Esophagus mucosa (tissue), 1 donor: ENCODE data around the gene SDR42E1. TPM values are rescaled to one million over a fixed set of nuclear protein-coding genes. Genes with fewer than 3 reads are reported as not detected.
"Not testable (repeated sequence)": the region's sequence is repeated elsewhere in the genome, so short reads cannot be mapped to it uniquely, and the experiment has no call there.

Experiments used
- ATAC-seq: fragments of 200-7000 bp; cut with Tn5 transposase; one replicate; pipeline ENCODE4 v1.9.1; 2020
- total RNA-seq: library from RNA; stranded (reverse); gene quantifications from one replicate; pipeline ENCODE4 v1.2.4, GENCODE V29; 2023
- donor health status: DM: yes; HTN: yes; CAD: no.

Gene SDR42E1
- total RNA-seq, 1 donor from 2014 or later, result 14.5 TPM

GRCh38 chr16:81997738-81998137, 13.5 kb downstream of the SDR42E1 start:
- peak; percentile 27 for ATAC-seq

- ATAC-seq, result peak; percentile 79
Measured at GRCh38 chr16:81996664-81997509, 14.4 kb downstream of the SDR42E1 start.

DNA sequence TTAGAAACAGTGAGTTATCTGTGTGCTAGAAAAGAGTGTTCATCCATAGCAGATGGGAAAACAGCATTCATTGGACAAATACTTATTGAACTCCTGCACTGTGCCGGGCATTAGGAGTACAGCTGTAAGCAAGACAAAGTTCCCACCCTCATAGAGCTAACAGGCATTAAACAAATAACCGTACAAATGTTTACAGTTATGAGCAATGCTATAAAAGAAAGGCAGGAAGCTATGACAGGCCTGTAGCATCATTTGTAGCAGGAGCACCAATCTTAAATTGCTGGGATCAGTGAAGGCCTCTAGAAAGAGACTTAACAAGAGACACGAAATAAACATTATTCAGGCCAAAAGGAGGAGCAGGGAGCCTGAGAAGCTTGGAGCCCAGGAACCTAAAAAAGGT, 15.6 kb downstream of the SDR42E1 start:
- ATAC-seq, result no peak

DNA sequence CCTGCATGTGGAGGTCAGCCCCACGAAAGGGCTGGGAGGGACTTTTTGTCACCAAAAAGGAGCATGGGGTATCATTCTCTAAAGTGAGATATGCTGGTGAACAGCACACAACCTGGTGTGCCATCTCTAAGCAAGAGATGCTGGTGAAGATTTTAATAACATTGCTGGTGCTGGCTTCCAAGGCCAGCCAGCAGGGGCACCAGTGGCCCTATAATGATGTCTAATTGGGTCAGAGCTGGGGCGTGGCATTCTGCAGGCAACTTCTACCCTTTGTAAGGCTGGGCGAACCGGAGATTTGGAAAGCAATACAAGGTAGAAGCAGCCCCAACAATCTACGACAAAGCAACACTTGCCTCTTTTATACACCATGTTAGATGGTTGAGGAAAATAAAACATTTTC, 16.8 kb downstream of the SDR42E1 start:
- ATAC-seq, result peak; percentile 11

- ATAC-seq, result no peak
Measured at GRCh38 chr16:81992859-81993258, 18.4 kb downstream of the SDR42E1 start.

GRCh38 chr16:81987706-81988105, 23.6 kb downstream of the SDR42E1 start:
- peak; percentile 48 for ATAC-seq

DNA sequence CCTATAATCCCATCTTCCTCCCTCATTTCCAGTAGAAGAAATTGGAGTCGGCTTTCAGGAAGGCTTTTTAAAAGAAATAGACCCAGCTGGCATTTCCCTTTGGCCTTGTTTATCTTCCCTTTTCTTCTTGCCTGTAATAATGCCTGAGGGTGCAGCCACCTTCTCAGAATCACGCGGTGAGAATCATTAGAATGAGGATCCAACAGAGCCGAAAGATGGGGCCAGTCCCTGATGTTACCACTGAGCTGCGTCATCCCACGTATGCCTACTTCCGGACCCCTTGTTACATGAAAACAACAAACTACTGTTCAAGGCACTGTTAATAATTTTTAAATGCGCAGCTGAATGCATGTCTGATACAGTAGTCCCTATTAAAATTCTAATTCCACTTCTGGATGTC, 24.1 kb downstream of the SDR42E1 start:
- ATAC-seq, result no peak

DNA sequence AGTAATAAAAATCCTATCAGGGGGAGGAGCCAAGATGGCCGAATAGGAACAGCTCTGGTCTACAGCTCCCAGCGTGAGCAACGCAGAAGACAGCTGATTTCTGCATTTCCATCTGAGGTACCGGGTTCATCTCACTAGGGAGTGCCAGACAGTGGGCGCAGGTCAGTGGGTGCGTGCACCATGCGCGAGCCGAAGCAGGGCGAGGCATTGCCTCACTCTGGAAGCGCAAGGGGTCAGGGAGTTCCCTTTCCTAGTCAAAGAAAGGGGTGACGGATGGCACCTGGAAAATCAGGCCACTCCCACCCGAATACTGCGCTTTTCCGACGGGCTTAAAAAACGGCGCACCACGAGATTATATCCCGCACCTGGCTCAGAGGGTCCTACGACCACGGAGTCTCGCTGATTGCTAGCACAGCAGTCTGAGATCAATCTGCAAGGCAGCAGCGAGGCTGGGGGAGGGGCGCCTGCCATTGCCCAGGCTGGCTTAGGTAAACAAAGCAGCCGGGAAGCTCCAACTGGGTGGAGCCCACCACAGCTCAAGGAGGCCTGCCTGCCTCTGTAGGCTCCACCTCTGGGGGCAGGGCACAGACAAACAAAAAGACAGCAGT, 33.8 kb downstream of the SDR42E1 start:
- ATAC-seq, result not testable (repeated sequence)

DNA sequence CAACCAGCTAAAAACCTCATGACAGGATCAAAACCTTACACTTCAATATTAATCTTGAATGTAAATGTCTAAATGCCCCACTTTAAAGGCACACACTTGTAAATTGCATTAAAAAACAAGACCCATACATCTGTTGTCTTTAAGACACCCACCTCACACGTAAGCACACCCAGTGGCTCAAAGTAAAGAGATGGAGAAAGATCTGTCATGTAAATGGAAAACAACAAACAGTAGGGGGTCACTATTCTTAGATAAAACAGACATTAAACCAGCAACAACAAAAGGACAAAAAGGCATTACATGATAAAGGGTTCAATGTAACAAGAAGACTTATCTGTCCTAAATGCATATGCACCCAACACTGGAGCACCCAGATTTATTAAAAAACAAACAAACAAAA, 35.6 kb downstream of the SDR42E1 start:
- ATAC-seq, result no peak

- no peak for ATAC-seq
Measured at GRCh38 chr16:81973737-81974136, 37.5 kb downstream of the SDR42E1 start.

GRCh38 chr16:81971853-81972252, 39.4 kb downstream of the SDR42E1 start:
- no peak for ATAC-seq

DNA sequence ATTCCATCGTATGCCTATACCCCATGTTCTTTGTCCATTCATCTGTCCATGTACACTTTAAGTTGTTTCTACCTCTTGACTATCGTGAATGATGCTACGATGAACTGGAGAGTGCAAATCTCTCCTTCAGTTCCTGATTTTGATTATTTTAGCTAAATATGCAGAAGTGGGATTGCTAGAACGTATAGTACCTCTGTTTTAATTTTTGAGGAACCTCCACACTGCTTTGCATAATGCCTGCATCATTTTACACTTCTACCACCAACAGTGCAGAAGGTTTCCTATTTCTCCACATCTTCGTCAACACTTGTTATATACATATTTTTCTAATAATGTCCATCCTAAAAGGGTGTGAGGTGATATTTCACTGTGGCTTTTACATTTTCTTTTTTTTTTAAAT, 43.9 kb downstream of the SDR42E1 start:
- ATAC-seq, result no peak

DNA sequence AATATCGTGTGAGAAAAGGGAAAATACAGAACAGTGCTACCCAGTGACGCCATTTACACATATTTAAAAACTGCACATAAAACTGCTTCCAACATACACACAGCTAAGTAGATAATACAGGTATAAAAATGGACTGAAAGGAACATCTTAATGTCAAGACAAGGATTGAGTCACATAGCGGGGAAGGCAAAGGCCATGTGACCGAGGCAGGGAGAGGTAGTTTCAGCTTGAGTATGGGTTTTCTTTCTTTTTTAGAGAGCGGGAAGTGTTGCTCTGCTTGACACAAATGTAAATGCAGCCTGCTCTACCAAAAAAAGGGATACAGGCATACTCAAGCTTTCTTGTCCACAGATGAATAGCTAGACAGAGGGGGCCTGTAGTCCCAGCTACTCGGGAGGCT, 46.5 kb downstream of the SDR42E1 start:
- no peak for ATAC-seq

DNA sequence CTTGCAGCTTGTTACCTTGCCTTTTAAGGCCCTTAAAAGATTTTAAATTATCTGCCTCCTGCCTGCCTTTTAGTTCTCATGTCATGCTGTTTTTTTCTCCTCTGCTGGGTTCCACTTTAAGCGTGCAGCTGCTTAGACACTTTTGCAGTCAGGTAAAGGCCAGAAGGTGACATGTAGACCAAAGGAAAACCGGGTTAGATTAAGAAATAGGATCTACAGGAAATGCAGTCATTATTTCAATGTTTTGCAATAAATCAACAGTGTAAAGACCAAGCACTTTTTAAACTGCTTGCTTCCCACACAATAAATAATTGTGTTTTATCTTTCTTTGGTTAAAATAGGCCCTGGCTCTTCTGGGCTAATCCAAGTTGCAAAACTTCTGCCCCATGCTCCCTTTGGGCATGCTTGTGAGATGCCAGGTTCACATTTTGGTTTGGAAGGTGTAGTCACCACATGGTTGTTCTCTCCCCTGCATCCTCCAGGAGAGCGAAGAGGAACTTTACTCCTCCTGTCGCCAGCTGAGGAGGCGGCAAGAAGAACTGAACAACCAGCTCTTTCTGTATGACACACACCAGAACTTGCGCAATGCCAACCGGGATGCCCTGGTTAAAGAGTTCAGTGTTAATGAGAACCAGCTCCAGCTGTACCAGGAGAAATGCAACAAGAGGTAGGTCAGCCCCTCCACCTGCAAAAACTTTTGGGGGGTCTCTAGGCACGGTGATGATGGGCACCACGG, 54.9 kb downstream of the SDR42E1 start:
- ATAC-seq, result peak; percentile 69

GRCh38 chr16:81951564-81951963, 59.7 kb downstream of the SDR42E1 start:
- ATAC-seq, result no peak

DNA sequence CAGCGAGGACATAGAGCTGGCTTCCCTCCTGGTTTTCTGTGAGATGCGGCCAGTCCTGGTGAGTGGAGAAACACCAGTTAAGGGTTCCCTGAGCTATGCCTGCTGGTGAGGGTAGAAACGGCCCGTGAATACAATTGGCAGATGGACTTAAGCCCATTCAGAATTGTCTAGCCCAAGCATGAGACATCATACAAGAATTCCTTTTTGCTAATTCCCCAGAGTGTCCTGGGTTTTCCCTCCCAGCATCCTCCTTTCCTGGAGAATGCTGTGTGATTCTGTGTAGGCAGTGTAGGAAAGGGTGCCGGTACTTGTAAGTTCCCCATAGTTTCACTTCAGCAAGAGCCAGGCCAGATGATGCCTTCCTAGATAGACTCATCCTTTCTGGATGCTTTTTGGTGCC, 65.1 kb downstream of the SDR42E1 start:
- ATAC-seq, result no peak

- no peak for ATAC-seq
Measured at GRCh38 chr16:81945665-81946064, 65.6 kb downstream of the SDR42E1 start.

GRCh38 chr16:81942007-81942601, 69.2 kb downstream of the SDR42E1 start:
- ATAC-seq, result no peak

DNA sequence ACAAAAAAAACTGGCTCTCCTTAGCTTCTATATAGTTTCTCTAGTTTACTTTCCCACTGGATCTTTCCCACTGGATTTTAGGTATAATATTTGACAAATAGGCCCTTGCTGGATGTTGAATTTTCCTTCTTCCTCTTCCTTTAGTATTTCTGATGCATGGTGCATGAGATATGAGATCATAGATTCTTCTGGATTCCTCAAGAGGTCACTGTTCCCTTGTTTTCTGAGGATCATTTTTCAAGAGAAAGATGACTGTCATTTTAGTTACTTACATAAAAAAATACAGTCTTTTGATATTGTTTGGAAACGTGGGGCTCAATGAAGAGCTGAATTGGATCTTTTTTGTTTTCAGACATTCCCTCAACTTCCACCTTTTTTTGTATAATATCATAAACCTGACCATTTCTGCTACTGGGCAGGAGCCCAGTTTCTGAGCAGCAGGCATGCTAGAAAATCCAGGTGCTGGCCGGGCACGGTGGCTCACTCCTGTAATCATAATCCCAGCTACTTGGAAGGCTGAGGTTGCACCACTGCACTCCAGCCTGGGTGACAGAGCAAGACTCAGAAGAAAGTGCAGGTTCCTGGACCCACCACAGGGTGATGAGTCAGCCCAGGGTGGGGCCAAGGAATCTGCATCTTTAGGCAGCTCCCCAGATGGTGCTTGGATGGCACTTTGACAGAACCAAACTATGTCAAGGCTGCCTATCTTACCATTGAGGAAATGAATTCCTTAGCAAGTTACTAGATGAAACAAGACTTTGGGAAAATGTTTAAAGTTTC, 70.3 kb downstream of the SDR42E1 start:
- peak; percentile 63 for ATAC-seq

DNA sequence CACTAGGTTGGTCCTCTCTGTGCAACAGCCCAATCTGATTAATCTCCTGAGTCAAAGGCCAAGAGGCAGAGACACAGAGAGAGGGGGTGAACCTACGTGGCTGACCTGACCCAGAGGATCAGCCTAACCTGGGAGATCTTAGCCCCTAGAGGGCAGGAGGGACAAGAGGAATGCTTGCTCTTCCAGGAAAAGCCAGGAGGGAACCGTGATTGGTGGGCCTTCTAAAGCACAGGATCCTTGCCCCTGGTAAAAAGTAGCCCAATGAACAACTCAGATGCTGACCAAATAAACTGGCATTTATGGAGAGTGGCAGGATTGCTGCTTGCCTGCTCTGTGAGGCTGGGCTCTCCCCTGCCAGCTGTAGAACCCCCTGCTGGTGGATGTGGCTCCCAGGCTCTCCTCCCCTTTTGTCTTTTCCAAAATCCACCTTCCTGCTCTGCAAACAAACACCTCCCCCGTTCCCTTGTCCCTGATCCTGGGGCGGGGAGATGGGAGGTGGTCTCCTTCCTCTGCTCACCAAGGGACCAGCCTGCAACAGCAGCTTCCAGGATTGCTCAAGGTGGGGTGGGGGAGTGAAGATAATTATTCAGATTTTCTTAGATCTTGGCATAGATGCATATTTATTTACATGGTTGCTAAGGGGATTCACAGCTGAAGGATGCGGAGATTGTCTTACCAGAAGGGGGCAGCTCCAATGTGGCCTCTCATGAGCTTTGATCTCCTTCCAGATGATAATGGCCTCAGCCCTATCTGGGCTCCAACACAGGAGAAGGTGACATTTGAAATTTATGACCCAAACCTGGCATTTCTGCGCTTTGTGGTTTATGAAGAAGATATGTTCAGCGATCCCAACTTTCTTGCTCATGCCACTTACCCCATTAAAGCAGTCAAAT, 71.9 kb downstream of the SDR42E1 start:
- ATAC-seq, result no peak
